IPS-11a (cell line): ENCODE results near the gene PGAP2.

Source experiments
- H3K4me3 ChIP-seq: one replicate; pipeline ENCODE4 v1.5.1; 2013; ENCODE audit warnings: low read depth, low read length, control low read depth

Gene PGAP2

GRCh38 chr11:3831378-3832239, 23.2 kb downstream of the PGAP2 start:
- no peak overlapping the region for H3K4me3 ChIP-seq

GRCh38 chr11:3832816-3833215, 24.5 kb downstream of the PGAP2 start:
- H3K4me3 ChIP-seq: no peak overlapping the region

- no peak overlapping the region for H3K4me3 ChIP-seq
Observed at GRCh38 chr11:3833449-3833848, 25.1 kb downstream of the PGAP2 start.

- H3K4me3 ChIP-seq: no peak overlapping the region
Observed at GRCh38 chr11:3834349-3834663, 25.9 kb downstream of the PGAP2 start.

- H3K4me3 ChIP-seq: no peak overlapping the region
Observed at GRCh38 chr11:3834664-3835461, 26.5 kb downstream of the PGAP2 start.

- no peak overlapping the region for H3K4me3 ChIP-seq
Observed at GRCh38 chr11:3835751-3836150, 27.4 kb downstream of the PGAP2 start.

GRCh38 chr11:3836903-3837302, 28.5 kb downstream of the PGAP2 start:
- no peak overlapping the region for H3K4me3 ChIP-seq

- H3K4me3 ChIP-seq: no peak overlapping the region
Observed at GRCh38 chr11:3837793-3838192, 29.4 kb downstream of the PGAP2 start.

- H3K4me3 ChIP-seq: no peak overlapping the region
Observed at GRCh38 chr11:3838504-3838903, 30.1 kb downstream of the PGAP2 start.

GRCh38 chr11:3840004-3840869, 31.9 kb downstream of the PGAP2 start:
- H3K4me3 ChIP-seq: peak overlapping the region; percentile 74

- H3K4me3 ChIP-seq: peak within 1 kb of the TSS; percentile 74
Observed at GRCh38 chr11:3840870-3841425, 32.6 kb downstream of the PGAP2 start, which contains the start of gene RHOG. Gene RHOG (minus strand): TSS chr11:3840959. CDS start chr11:3828138, 12,821 bp downstream.

GRCh38 chr11:3841426-3842350, 33.3 kb downstream of the PGAP2 start:
- H3K4me3 ChIP-seq: peak overlapping the region; percentile 37

GRCh38 chr11:3843326-3843725, 35.0 kb downstream of the PGAP2 start:
- no peak overlapping the region for H3K4me3 ChIP-seq

GRCh38 chr11:3845246-3845645, 36.9 kb downstream of the PGAP2 start:
- H3K4me3 ChIP-seq: no peak overlapping the region

GRCh38 chr11:3845670-3846069, 37.3 kb downstream of the PGAP2 start:
- no peak overlapping the region for H3K4me3 ChIP-seq

GRCh38 chr11:3849297-3849874, 41.0 kb downstream of the PGAP2 start:
- H3K4me3 ChIP-seq: no peak overlapping the region

GRCh38 chr11:3853545-3853842, 45.1 kb downstream of the PGAP2 start:
- no peak overlapping the region for H3K4me3 ChIP-seq

- no peak overlapping the region for H3K4me3 ChIP-seq
Observed at GRCh38 chr11:3853899-3854659, 45.7 kb downstream of the PGAP2 start.

- no peak overlapping the region for H3K4me3 ChIP-seq
Observed at GRCh38 chr11:3854660-3854976, 46.3 kb downstream of the PGAP2 start.
